HG03139 (cell line): Measurements from ENCODE around the gene FAM120B.
"Not testable (repeated sequence)": the region's sequence is repeated elsewhere in the genome, so short reads cannot be mapped to it uniquely, and the experiment has no call there.

ENCODE experiments used
- ATAC-seq: cut with Tn5 transposase; IDR thresholded peaks from one replicate; pipeline ENCODE4 v1.9.1; 2021; ENCODE audit not compliant: unreplicated experiment

The FAM120B gene

GRCh38 chr6:170296423-170296745 is 10.2 kb upstream of the FAM120B start:
- ATAC-seq: no peak

- ATAC-seq: no peak
These were observed 9.6 kb upstream of the FAM120B start for GRCh38 chr6:170296746-170297575.

DNA sequence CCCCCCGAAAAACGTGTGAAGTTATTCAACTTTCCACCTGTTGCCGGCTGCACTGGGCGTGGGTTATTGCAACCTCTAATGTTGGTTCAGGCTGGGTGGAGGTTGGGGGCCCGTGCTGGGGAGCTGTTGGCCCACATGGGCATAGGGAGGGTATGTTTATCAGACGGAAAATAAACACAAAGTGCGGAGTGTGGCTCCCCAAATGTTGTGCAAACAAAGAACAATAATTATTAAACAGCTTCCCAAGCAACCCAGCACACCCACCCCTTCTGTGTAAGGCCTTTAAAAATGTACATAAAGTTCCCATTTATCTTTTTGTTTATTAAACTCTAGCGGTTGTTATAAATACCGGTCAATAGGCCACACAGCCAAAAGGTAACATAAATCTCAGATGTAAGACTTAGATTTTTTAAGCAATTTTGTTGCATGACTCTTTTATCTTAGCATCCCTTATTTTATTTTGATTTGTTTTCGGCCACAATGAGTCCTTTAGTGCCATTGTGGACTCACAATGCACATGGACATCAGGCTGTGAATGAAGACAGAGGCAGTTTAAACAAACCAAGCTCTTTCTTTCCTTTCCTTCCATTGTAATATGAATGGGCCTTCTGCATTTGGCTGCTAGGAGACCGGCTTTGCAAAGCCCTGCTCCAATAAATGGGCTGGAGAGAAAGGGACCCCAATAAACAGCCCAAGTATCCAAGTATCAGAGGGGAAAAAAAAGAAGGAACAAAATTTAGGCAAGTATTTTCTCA is 8.8 kb upstream of the FAM120B start:
- ATAC-seq: no peak

DNA sequence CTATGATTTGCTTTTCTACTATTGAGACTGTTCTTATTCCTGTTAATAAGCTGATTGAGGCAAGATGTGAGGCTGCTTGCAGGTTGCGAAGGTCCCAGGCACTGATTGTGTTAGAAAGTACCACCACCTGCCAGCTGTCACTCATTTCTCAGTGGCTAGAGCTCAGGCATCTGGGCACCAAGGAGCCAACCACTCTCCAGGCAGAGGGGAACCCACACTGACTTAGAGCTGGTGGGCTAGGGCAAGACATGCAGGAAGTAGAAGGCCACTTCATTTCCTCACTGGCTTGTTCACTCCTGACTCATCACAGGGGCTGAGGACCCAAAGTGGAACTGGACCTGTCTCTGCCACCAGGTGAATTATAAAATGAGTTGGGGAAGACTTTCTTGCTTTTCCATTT is 7.9 kb upstream of the FAM120B start:
- ATAC-seq: no peak

- no peak for ATAC-seq
These were observed 5.4 kb upstream of the FAM120B start for GRCh38 chr6:170301184-170301583.

GRCh38 chr6:170305805-170306323 is 694 bp upstream of the FAM120B start:
- ATAC-seq: no peak

GRCh38 chr6:170307080-170307545 is 555 bp downstream of the FAM120B start:
- ATAC-seq: no peak

GRCh38 chr6:170308761-170309160 is 2.2 kb downstream of the FAM120B start:
- no peak for ATAC-seq

- ATAC-seq: no peak
These were observed 5.1 kb downstream of the FAM120B start for GRCh38 chr6:170311696-170312095.

DNA sequence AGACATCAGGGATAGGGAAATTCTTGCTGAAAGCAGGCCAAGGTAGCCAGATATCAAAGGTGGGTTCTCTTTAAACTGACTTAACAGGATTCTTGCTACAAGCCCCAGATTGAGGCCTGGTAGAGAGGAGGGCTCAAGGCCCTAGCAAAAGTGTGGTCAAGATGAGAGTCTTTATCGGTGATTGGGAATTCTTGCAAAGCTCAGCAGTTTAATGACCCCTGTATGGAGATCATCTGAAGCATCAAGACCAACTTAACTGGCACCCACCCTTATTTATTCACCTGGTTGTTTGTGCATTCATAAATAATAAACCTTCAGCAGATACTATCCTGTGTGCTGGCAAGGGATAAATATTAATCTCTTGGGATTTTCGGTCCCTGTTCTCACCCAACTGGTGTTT is 6.3 kb downstream of the FAM120B start:
- no peak for ATAC-seq

GRCh38 chr6:170313716-170314295 is 7.2 kb downstream of the FAM120B start:
- ATAC-seq: no peak

DNA sequence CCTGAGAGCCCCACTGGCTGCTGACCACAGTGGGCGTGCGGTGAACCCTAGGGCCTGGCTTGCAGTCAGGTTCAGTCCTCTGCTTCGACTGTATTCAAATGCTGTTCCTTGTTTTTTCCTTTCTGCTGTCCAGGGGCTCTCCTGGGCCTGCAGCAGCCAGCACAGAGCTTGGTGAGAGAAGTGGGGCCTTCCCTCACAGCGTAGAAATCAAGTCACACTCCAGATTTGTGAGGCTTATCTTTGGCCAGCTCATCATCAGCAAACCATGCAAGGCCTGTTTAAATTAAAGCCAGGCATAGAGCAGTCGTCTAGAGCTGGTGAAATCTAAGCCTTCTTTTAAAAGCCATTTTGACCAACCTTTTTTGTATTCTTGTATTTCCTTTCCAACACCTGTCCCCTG is 8.4 kb downstream of the FAM120B start:
- no peak for ATAC-seq

- no peak for ATAC-seq
These were observed 9.5 kb downstream of the FAM120B start for GRCh38 chr6:170316071-170316470.

DNA sequence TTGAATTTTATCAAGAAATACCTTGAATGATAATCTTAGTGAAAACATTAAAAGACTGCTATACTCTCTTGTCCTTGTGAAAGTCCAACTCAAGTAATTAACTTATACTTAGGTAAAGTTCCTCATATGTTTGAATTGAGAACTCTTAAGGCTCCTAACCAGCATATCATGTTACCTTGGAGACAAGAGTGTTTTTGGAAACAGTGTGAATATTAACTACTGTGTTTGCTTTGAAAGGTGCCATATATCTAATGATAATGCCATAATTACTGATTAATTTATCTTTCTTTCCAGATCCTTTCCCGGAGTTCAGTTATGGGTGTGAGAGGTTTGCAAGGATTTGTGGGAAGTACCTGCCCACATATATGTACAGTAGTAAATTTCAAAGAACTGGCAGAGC is 10.5 kb downstream of the FAM120B start:
- no peak for ATAC-seq

GRCh38 chr6:170317718-170318117 is 11.2 kb downstream of the FAM120B start:
- no peak for ATAC-seq

DNA sequence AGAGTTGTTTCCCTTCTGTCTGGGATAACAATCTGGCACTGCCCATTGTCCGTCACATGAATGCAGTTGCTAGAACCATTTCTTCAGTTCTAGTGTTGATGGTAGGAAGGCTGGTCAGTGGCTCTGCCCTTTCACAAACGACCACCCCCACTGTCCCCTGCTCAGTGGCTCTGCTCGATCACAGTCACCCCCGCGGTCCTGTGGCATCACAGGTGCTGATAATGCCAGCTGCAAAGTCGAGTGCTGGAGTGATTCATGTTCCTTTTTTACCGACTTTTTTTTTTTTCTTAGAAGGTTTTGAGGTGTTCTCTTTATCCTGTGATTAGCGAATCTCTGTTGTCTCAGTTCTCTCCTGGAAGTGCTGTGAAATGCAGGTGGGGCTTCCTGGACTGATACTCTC is 22.8 kb downstream of the FAM120B start:
- ATAC-seq: no peak

- not testable (repeated sequence) for ATAC-seq
These were observed 28.6 kb downstream of the FAM120B start for GRCh38 chr6:170335199-170335598.

DNA sequence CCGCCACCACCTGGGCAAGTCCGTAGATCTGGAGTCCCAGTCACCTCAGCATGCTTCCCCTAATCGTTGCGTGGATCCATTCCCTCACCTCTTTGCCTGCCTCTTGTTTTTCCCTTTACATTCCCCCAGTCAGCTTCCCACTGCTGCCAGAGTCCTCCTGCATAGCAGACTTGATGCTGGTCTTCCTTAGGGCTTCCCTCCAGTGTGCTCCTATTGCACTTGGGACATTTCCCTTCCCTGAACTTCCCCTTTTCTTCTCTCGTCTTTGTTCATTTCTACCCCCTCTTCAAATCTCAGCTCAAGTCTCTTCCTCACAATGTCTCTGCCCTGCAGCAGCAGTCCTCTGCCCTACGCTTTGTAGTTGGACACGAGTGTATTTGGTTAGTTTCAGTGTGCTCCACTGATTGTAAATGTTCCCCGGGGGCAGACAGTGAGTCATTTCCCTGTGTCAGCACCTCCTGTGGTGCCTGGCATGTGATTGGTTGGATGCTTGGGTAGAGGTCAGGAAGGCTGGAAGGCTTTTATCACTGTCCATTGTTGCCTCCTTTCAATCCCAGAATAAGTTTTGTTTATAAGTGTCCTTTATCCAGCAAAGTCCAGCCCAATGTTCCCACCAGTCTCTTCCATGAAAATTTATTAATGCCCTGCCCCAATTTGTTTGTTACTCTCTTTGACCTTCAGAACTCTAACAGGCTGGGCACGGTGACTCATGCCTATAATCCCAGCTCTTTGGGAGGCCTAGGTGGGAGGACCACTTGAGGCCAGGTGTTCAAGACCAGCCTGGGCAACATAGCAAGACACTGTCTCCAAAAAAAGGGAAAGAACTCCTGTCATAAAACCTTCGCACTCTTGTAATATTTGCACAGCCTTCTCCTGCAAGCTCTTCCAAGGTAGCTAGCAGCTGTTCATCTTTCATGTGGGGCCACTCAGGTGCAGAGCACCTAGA is 38.3 kb downstream of the FAM120B start:
- no peak for ATAC-seq

- no peak for ATAC-seq
These were observed 39.1 kb downstream of the FAM120B start for GRCh38 chr6:170345662-170346061.

GRCh38 chr6:170346649-170347048 is 40.1 kb downstream of the FAM120B start:
- no peak for ATAC-seq

- peak; percentile 68 for ATAC-seq
These were observed 40.5 kb downstream of the FAM120B start for GRCh38 chr6:170347091-170347490.
